WTC11 (cell line): ENCODE data around the gene BCAT1. TPM values are rescaled to one million over a fixed set of nuclear protein-coding genes. Genes with fewer than 3 reads are reported as not detected.

Experiments used
- ATAC-seq: fragments of 200-7000 bp; cut with Tn5 transposase; 2 replicates; pipeline ENCODE4 v1.10.0; 2021; ENCODE audit warnings: mild to moderate bottlenecking, moderate library complexity
- CTCF ChIA-PET: fragments of 300-600 bp; sonication (Branson Sonifier 250); formaldehyde crosslinking; loops from one replicate; lab custom pipeline; 2021; ENCODE audit warnings: antibody characterized with exemption; lab: Charles Lee
- POLR2A ChIA-PET: fragments of 350-600 bp; sonication (Branson Sonifier 250); formaldehyde crosslinking; loops from one replicate; lab custom pipeline; 2021; ENCODE audit warnings: antibody characterized with exemption; lab: Charles Lee
- DNase-seq: peaks from one replicate; pipeline ENCODE4 v3.0.0; 2021; ENCODE audit warnings: low spot score
- H3K27ac Mint-ChIP-seq: 2 replicates; pipeline ENCODE4 v1.8.0; 2021; ENCODE audit warnings: mixed read lengths
- H3K27me3 Mint-ChIP-seq: 2 replicates; pipeline ENCODE4 v1.8.0; 2021; ENCODE audit warnings: low read depth, mild to moderate bottlenecking, moderate library complexity, mixed read lengths
- H3K36me3 Mint-ChIP-seq: 2 replicates; pipeline ENCODE4 v1.8.0; 2021; ENCODE audit warnings: mixed read lengths
- H3K4me1 Mint-ChIP-seq: 2 replicates; pipeline ENCODE4 v1.8.0; 2022; ENCODE audit warnings: mixed read lengths
- H3K4me3 Mint-ChIP-seq: 2 replicates; pipeline ENCODE4 v1.8.0; 2021; ENCODE audit warnings: mild to moderate bottlenecking, moderate library complexity, mixed read lengths
- H3K9me3 Mint-ChIP-seq: 2 replicates; pipeline ENCODE4 v1.8.0; 2021; ENCODE audit warnings: mixed read lengths
- ATF1 ChIP-seq: sonication (generic); formaldehyde crosslinking; IDR thresholded peaks from 2 replicates; pipeline ENCODE4 v1.8.1; 2023; ENCODE audit warnings: mild to moderate bottlenecking, moderate library complexity, missing genetic modification reagents
- CREB1 ChIP-seq: sonication (generic); formaldehyde crosslinking; IDR thresholded peaks from 2 replicates; pipeline ENCODE4 v1.8.0; 2023; ENCODE audit warnings: mild to moderate bottlenecking, missing genetic modification reagents
- CREM ChIP-seq: sonication (generic); formaldehyde crosslinking; IDR thresholded peaks from 2 replicates; pipeline ENCODE4 v1.8.1; 2022; ENCODE audit warnings: mild to moderate bottlenecking, missing genetic modification reagents, moderate library complexity
- FOXJ3 ChIP-seq: sonication (generic); formaldehyde crosslinking; IDR thresholded peaks from 2 replicates; pipeline ENCODE4 v1.9.0; 2021; ENCODE audit warnings: missing genetic modification reagents, mild to moderate bottlenecking, borderline replicate concordance
- GABPB1 ChIP-seq: sonication (generic); formaldehyde crosslinking; IDR thresholded peaks from 2 replicates; pipeline ENCODE4 v1.8.1; 2023; ENCODE audit warnings: mild to moderate bottlenecking, missing genetic modification reagents
- HMGA2 ChIP-seq: fragments of 250-450 bp; sonication (Bioruptor Pico); IDR thresholded peaks from 2 replicates; pipeline ENCODE4 v1.4.0; 2021; ENCODE audit warnings: mild to moderate bottlenecking, moderate library complexity
- NR1H2 ChIP-seq: sonication (generic); formaldehyde crosslinking; IDR thresholded peaks from 2 replicates; pipeline ENCODE4 v1.9.0; 2021; ENCODE audit warnings: mild to moderate bottlenecking, moderate library complexity, missing genetic modification reagents
- NR2C2 ChIP-seq: sonication (generic); formaldehyde crosslinking; IDR thresholded peaks from 2 replicates; pipeline ENCODE4 v1.8.0; 2022; ENCODE audit warnings: mild to moderate bottlenecking, missing genetic modification reagents
- PRRX2 ChIP-seq: fragments of 250-450 bp; sonication (Bioruptor Pico); IDR thresholded peaks from 2 replicates; pipeline ENCODE4 v1.8.0; 2021; ENCODE audit warnings: mild to moderate bottlenecking
- SMAD4 ChIP-seq: sonication (generic); formaldehyde crosslinking; IDR thresholded peaks from 2 replicates; pipeline ENCODE4 v1.8.0; 2022; ENCODE audit warnings: mild to moderate bottlenecking, missing genetic modification reagents
- TCF7 ChIP-seq: sonication (generic); formaldehyde crosslinking; IDR thresholded peaks from 2 replicates; pipeline ENCODE4 v1.8.0; 2022; ENCODE audit warnings: mild to moderate bottlenecking, low read depth, missing genetic modification reagents, moderate library complexity
- TEAD1 ChIP-seq: sonication (generic); formaldehyde crosslinking; IDR thresholded peaks from 2 replicates; pipeline ENCODE4 v1.8.0; 2022; ENCODE audit warnings: mild to moderate bottlenecking, missing genetic modification reagents
- ZBTB21 ChIP-seq: sonication (generic); formaldehyde crosslinking; IDR thresholded peaks from 2 replicates; pipeline ENCODE4 v1.8.1; 2023; ENCODE audit warnings: mild to moderate bottlenecking, missing genetic modification reagents, borderline replicate concordance
- ZNF121 ChIP-seq: sonication (generic); formaldehyde crosslinking; IDR thresholded peaks from 2 replicates; pipeline ENCODE4 v1.8.0; 2023; ENCODE audit warnings: missing genetic modification reagents
- ZNF232 ChIP-seq: sonication (generic); formaldehyde crosslinking; IDR thresholded peaks from 2 replicates; pipeline ENCODE4 v1.8.0; 2022; ENCODE audit warnings: mild to moderate bottlenecking, missing genetic modification reagents
- total RNA-seq: library from RNA; stranded (reverse); gene quantifications from 3 replicates; pipeline ENCODE4 v1.2.3, GENCODE V29; 2021
- TF ChIP-seq, protein P1 (sequence below): sonication (generic); formaldehyde crosslinking; IDR thresholded peaks from 2 replicates; pipeline ENCODE4 v1.8.0; 2023; ENCODE audit warnings: missing genetic modification reagents, mild to moderate bottlenecking, borderline replicate concordance
- TF ChIP-seq, protein P2 (sequence below): sonication (generic); formaldehyde crosslinking; conservative IDR thresholded peaks from 2 replicates; pipeline ENCODE4 v1.8.1; 2023; ENCODE audit warnings: mild to moderate bottlenecking, low read depth, missing genetic modification reagents, moderate library complexity
- TF ChIP-seq, protein P3 (sequence below): sonication (generic); formaldehyde crosslinking; IDR thresholded peaks from 2 replicates; pipeline ENCODE4 v1.8.1; 2023; ENCODE audit warnings: mild to moderate bottlenecking, moderate library complexity, missing genetic modification reagents
- TF ChIP-seq, protein P4 (sequence below): sonication (generic); formaldehyde crosslinking; IDR thresholded peaks from 2 replicates; pipeline ENCODE4 v1.8.1; 2023; ENCODE audit warnings: mild to moderate bottlenecking, missing genetic modification reagents, moderate library complexity
- TF ChIP-seq, protein P5 (sequence below): sonication (generic); formaldehyde crosslinking; IDR thresholded peaks from 2 replicates; pipeline ENCODE4 v1.8.0; 2022; ENCODE audit warnings: mild to moderate bottlenecking, missing genetic modification reagents

BCAT1 gene
- total RNA-seq, 1 experiment from 2014 or later: 267 TPM

GRCh38 chr12:24997496-24997895 is 48.6 kb upstream of the BCAT1 start (continued):
- TF ChIP-seq NR1H2 (no peak), TEAD1 (CRISPR knock-in tag) (no peak), TCF7 (no peak), CREB1 (CRISPR knock-in tag) (no peak)

DNA sequence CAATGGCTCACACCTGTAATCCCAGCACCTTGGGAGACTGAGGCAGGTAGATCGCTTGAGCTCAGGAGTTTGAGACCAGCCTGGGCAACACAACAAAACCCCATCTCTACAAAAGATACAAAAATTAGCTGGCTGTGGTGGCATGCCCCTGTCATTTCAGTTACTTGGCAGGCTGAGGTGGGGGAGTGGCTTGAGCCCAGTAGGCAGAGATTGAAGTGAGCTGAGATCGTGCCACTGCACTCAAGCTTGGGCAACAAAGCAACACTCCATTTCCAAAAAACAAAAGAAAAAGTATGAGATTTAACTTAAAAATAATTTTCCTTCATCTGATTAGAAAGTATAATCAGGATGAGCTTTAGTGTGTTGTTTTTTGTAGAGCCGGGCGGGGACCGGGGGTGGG is 47.9 kb upstream of the BCAT1 start:
- Mint-ChIP-seq H3K4me3 (no peak overlapping the region), H3K27me3 (no peaks in the 10 kb centered on the region), H3K9me3 (no peaks in the 10 kb centered on the region)
- ATAC-seq: no peak
- POLR2A ChIA-PET: no interaction called here
- DNase-seq: no peak
- TF ChIP-seq FOXJ3 (CRISPR knock-in tag): no peak
- TF ChIP-seq NR2C2 (CRISPR knock-in tag): no peak
- TF ChIP-seq, protein P1, sequence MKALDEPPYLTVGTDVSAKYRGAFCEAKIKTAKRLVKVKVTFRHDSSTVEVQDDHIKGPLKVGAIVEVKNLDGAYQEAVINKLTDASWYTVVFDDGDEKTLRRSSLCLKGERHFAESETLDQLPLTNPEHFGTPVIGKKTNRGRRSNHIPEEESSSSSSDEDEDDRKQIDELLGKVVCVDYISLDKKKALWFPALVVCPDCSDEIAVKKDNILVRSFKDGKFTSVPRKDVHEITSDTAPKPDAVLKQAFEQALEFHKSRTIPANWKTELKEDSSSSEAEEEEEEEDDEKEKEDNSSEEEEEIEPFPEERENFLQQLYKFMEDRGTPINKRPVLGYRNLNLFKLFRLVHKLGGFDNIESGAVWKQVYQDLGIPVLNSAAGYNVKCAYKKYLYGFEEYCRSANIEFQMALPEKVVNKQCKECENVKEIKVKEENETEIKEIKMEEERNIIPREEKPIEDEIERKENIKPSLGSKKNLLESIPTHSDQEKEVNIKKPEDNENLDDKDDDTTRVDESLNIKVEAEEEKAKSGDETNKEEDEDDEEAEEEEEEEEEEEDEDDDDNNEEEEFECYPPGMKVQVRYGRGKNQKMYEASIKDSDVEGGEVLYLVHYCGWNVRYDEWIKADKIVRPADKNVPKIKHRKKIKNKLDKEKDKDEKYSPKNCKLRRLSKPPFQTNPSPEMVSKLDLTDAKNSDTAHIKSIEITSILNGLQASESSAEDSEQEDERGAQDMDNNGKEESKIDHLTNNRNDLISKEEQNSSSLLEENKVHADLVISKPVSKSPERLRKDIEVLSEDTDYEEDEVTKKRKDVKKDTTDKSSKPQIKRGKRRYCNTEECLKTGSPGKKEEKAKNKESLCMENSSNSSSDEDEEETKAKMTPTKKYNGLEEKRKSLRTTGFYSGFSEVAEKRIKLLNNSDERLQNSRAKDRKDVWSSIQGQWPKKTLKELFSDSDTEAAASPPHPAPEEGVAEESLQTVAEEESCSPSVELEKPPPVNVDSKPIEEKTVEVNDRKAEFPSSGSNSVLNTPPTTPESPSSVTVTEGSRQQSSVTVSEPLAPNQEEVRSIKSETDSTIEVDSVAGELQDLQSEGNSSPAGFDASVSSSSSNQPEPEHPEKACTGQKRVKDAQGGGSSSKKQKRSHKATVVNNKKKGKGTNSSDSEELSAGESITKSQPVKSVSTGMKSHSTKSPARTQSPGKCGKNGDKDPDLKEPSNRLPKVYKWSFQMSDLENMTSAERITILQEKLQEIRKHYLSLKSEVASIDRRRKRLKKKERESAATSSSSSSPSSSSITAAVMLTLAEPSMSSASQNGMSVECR: no peak
- no peak for TF ChIP-seq GABPB1 (CRISPR knock-in tag)
- no peak for TF ChIP-seq ZBTB21 (CRISPR knock-in tag)
- TF ChIP-seq, protein P2, sequence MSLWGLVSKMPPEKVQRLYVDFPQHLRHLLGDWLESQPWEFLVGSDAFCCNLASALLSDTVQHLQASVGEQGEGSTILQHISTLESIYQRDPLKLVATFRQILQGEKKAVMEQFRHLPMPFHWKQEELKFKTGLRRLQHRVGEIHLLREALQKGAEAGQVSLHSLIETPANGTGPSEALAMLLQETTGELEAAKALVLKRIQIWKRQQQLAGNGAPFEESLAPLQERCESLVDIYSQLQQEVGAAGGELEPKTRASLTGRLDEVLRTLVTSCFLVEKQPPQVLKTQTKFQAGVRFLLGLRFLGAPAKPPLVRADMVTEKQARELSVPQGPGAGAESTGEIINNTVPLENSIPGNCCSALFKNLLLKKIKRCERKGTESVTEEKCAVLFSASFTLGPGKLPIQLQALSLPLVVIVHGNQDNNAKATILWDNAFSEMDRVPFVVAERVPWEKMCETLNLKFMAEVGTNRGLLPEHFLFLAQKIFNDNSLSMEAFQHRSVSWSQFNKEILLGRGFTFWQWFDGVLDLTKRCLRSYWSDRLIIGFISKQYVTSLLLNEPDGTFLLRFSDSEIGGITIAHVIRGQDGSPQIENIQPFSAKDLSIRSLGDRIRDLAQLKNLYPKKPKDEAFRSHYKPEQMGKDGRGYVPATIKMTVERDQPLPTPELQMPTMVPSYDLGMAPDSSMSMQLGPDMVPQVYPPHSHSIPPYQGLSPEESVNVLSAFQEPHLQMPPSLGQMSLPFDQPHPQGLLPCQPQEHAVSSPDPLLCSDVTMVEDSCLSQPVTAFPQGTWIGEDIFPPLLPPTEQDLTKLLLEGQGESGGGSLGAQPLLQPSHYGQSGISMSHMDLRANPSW: no peak
- no peak for TF ChIP-seq PRRX2 (CRISPR knock-in tag)
- TF ChIP-seq, protein P3, sequence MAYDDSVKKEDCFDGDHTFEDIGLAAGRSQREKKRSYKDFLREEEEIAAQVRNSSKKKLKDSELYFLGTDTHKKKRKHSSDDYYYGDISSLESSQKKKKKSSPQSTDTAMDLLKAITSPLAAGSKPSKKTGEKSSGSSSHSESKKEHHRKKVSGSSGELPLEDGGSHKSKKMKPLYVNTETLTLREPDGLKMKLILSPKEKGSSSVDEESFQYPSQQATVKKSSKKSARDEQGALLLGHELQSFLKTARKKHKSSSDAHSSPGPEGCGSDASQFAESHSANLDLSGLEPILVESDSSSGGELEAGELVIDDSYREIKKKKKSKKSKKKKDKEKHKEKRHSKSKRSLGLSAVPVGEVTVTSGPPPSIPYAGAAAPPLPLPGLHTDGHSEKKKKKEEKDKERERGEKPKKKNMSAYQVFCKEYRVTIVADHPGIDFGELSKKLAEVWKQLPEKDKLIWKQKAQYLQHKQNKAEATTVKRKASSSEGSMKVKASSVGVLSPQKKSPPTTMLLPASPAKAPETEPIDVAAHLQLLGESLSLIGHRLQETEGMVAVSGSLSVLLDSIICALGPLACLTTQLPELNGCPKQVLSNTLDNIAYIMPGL (CRISPR knock-in tag): no peak
- no peak for TF ChIP-seq ZNF232 (CRISPR knock-in tag)
- TF ChIP-seq CREM (CRISPR knock-in tag): no peak
- TF ChIP-seq HMGA2: no peak
- TF ChIP-seq, protein P4, sequence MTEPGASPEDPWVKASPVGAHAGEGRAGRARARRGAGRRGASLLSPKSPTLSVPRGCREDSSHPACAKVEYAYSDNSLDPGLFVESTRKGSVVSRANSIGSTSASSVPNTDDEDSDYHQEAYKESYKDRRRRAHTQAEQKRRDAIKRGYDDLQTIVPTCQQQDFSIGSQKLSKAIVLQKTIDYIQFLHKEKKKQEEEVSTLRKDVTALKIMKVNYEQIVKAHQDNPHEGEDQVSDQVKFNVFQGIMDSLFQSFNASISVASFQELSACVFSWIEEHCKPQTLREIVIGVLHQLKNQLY: no peak
- TF ChIP-seq, protein P5, sequence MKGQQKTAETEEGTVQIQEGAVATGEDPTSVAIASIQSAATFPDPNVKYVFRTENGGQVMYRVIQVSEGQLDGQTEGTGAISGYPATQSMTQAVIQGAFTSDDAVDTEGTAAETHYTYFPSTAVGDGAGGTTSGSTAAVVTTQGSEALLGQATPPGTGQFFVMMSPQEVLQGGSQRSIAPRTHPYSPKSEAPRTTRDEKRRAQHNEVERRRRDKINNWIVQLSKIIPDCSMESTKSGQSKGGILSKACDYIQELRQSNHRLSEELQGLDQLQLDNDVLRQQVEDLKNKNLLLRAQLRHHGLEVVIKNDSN (CRISPR knock-in tag): no peak
- TF ChIP-seq SMAD4 (CRISPR knock-in tag): no peak
- TF ChIP-seq ATF1: no peak
- no peak for TF ChIP-seq ZNF121
- TF ChIP-seq, all 79 proteins: peak for 0
- Mint-ChIP-seq H3K4me1 (no peaks in the 10 kb centered on the region), H3K27ac (no peak overlapping the region), H3K36me3 (no peaks in the 10 kb centered on the region)
- CTCF ChIA-PET: interaction anchor here (1.1 kb wide), 1 partner anchor 28 kb away, joined by 3 read pairs; no protein-coding TSS in a partner anchor
